ENCODE measurements around the gene SZT2. TPM values are rescaled to one million over a fixed set of nuclear protein-coding genes. Genes with fewer than 3 reads are reported as not detected.

Gene SZT2
- total and polyA plus RNA-seq, 10 donors, result 9.4 to 115 (median 72.4) TPM

- Histone ChIP-seq H3K36me3 (no peaks in the 10 kb centered on the region), H3K4me1 (peaks cover 0 to 7% (median 0%) of the 10 kb centered on the region in 6 donors), H3K9me3 (no peaks in the 10 kb centered on the region), H3K27ac (no peak overlapping the region), H3K27me3 (replicated peaks in 1 of 7) (no peaks in the 10 kb centered on the region), H3K4me3 (no peak overlapping the region)
- no peak for TF ChIP-seq POLR2A (IDR thresholded peaks at IDR 0.05)
- no peak for TF ChIP-seq POLR2AphosphoS5 (IDR thresholded peaks at IDR 0.05)
- no peak for TF ChIP-seq CTCF (IDR thresholded peaks at IDR 0.05 in 8 of 11, conservative IDR thresholded peaks at IDR 0.05 in 3 of 11)
- 64 to 78% (median 70%) methylated on average over 3 of the region's 3 CpGs for WGBS, 5 donors
- intact Hi-C loops (cut with DNase I; ENCODE audit: low total_unique reads), result no loop called here
- DNase-seq, result no peak
Measured at GRCh38 chr1:43345120-43345519, 44.6 kb upstream of the SZT2 start.

- Histone ChIP-seq H3K27me3 (replicated peaks in 1 of 7) (no peaks in the 10 kb centered on the region), H3K9me3 (no peaks in the 10 kb centered on the region), H3K36me3 (no peaks in the 10 kb centered on the region), H3K27ac (no peak overlapping the region), H3K4me1 (peaks cover 0 to 7% (median 0%) of the 10 kb centered on the region in 6 donors), H3K4me3 (no peak overlapping the region)
- intact Hi-C loops (cut with DNase I; ENCODE audit: low total_unique reads), result no loop called here
- TF ChIP-seq POLR2AphosphoS5 (IDR thresholded peaks at IDR 0.05) (no peak), CTCF (IDR thresholded peaks at IDR 0.05 in 8 of 11, conservative IDR thresholded peaks at IDR 0.05 in 3 of 11) (no peak), POLR2A (IDR thresholded peaks at IDR 0.05) (no peak)
- no peak for DNase-seq
- WGBS, 5 donors, result 86 to 100% (median 94%) methylated on average over 5 of the region's 5 CpGs
Measured at GRCh38 chr1:43346636-43347035, 43.1 kb upstream of the SZT2 start.

GRCh38 chr1:43348343-43348808, 41.3 kb upstream of the SZT2 start:
- Histone ChIP-seq H3K9me3 (no peaks in the 10 kb centered on the region), H3K4me3 (peak overlapping the region; percentile 29 to 69 (median 40)), H3K36me3 (no peaks in the 10 kb centered on the region), H3K27me3 (replicated peaks in 1 of 7) (no peaks in the 10 kb centered on the region), H3K4me1 (peaks cover 0 to 7% (median 0%) of the 10 kb centered on the region in 6 donors), H3K27ac (peak overlapping the region; percentile 29 to 89 (median 84))
- TF ChIP-seq POLR2AphosphoS5 (IDR thresholded peaks at IDR 0.05) (no peak), CTCF (IDR thresholded peaks at IDR 0.05 in 8 of 11, conservative IDR thresholded peaks at IDR 0.05 in 3 of 11) (no peak)
- WGBS, 5 donors, result 60 to 88% (median 74%) methylated on average over 9 to 22 of the region's 22 CpGs
- no peak for DNase-seq
- intact Hi-C loops (cut with DNase I; ENCODE audit: low total_unique reads), result no loop called here

- H3K27ac ChIP-seq, result peak overlapping the region; percentile 42 to 89 (median 84)
Measured at GRCh38 chr1:43348809-43349593, 40.7 kb upstream of the SZT2 start.

More at GRCh38 chr1:43348809-43349593, 40.7 kb upstream of the SZT2 start:
- Histone ChIP-seq H3K27me3 (replicated peaks in 1 of 7) (no peaks in the 10 kb centered on the region), H3K9me3 (no peaks in the 10 kb centered on the region), H3K36me3 (no peaks in the 10 kb centered on the region), H3K4me1 (peaks cover 0 to 7% (median 0%) of the 10 kb centered on the region in 6 donors), H3K4me3 (peak overlapping the region; percentile 29 to 69 (median 40))
- DNase-seq, result peak; percentile 92
- intact Hi-C loops (cut with DNase I; ENCODE audit: low total_unique reads), result no loop called here
- 46 to 69% (median 55%) methylated on average over 35 to 72 of the region's 72 CpGs for WGBS, 5 donors
- TF ChIP-seq POLR2A (IDR thresholded peaks at IDR 0.05), result peak in 1 of 3 donors; percentile 21
- TF ChIP-seq POLR2AphosphoS5 (IDR thresholded peaks at IDR 0.05), result peak; percentile 51 to 78 (median 54)
- no peak for TF ChIP-seq CTCF (IDR thresholded peaks at IDR 0.05 in 8 of 11, conservative IDR thresholded peaks at IDR 0.05 in 3 of 11)

Data from spleen (tissue), 11 donors.